AG04449 (cell line): ENCODE measurements around the gene PIP.
"Not testable (repeated sequence)": the region's sequence is repeated elsewhere in the genome, so short reads cannot be mapped to it uniquely, and the experiment has no call there.

Experiments used
- CTCF ChIA-PET: fragments of 350-600 bp; formaldehyde crosslinking; extraction: SDS; loops from one replicate; lab custom pipeline; 2021; ENCODE audit warnings: antibody characterized with exemption; lab: Yijun Ruan, JAX
- POLR2A ChIA-PET: fragments of 400-600, 350-600 bp; formaldehyde crosslinking; extraction: SDS; loops from one replicate; lab custom pipeline; 2020; ENCODE audit warnings: antibody characterized with exemption, inconsistent platforms; lab: Yijun Ruan, JAX
- DNase-seq: peaks from one replicate; pipeline ENCODE4 v3.0.0-alpha.2; 2010; ENCODE audit warnings: low read depth, low spot score
- H3K4me3 ChIP-seq: 2 replicates; pipeline ENCODE4 v1.5.1; 2011; ENCODE audit warnings: low read depth, mild to moderate bottlenecking, control low read depth, low read length
- CTCF ChIP-seq: IDR thresholded peaks from one replicate; pipeline ENCODE4 v1.5.1; 2011; ENCODE audit warnings: mild to moderate bottlenecking, moderate library complexity, low read length, control low read depth, inconsistent platforms; ENCODE audit not compliant: insufficient read depth; ENCODE audit errors: missing control alignments

The PIP gene

GRCh38 chr7:143131781-143132180 is at the start of gene PIP:
Gene PIP, plus strand, starts transcription at chr7:143132077. Its CDS starts 40 bp downstream, at chr7:143132117.
- CTCF ChIA-PET = interaction anchor here (1.0 kb wide), 1 partner anchor 13 kb away, joined by 4 read pairs; no protein-coding TSS in a partner anchor
- no peak within 1 kb of the TSS for H3K4me3 ChIP-seq
- POLR2A ChIA-PET = interaction anchor here (0.6 kb wide), 1 partner anchor 881 kb away, joined by 4 read pairs; no protein-coding TSS in a partner anchor
- TF ChIP-seq CTCF = no peak
- no peak for DNase-seq

- no peak overlapping the region for H3K4me3 ChIP-seq
- POLR2A ChIA-PET = no interaction called here
- no peak for DNase-seq
- no peak for TF ChIP-seq CTCF
- CTCF ChIA-PET = interaction anchor here (1.7 kb wide), 1 partner anchor 10 kb away, joined by 4 read pairs; no protein-coding TSS in a partner anchor
These were observed 46.8 kb upstream of the PIP start for GRCh38 chr7:143085109-143085508.

GRCh38 chr7:143085610-143086009 is 46.3 kb upstream of the PIP start:
- CTCF ChIA-PET, H3K4me3 ChIP-seq, POLR2A ChIA-PET, DNase-seq: not testable (repeated sequence)

- H3K4me3 ChIP-seq, CTCF ChIA-PET, DNase-seq, POLR2A ChIA-PET: not testable (repeated sequence)
These were observed 43.2 kb upstream of the PIP start for GRCh38 chr7:143088549-143089231.

GRCh38 chr7:143096146-143096545 is 35.7 kb upstream of the PIP start:
- POLR2A ChIA-PET = no interaction called here
- CTCF ChIA-PET = no interaction called here

GRCh38 chr7:143099579-143099978 is 32.3 kb upstream of the PIP start:
- DNase-seq, H3K4me3 ChIP-seq, POLR2A ChIA-PET: not testable (repeated sequence)
- CTCF ChIA-PET = interaction anchor here (1.4 kb wide), 1 partner anchor 23 kb away, joined by 3 read pairs; no protein-coding TSS in a partner anchor

More at GRCh38 chr7:143096146-143096545, 35.7 kb upstream of the PIP start:
- no peak for TF ChIP-seq CTCF
- H3K4me3 ChIP-seq = no peak overlapping the region
- no peak for DNase-seq

- no peak for DNase-seq
These were observed 27.1 kb upstream of the PIP start for GRCh38 chr7:143104759-143105158.

GRCh38 chr7:143108019-143108418 is 23.9 kb upstream of the PIP start:
- CTCF ChIA-PET, DNase-seq, POLR2A ChIA-PET, H3K4me3 ChIP-seq: not testable (repeated sequence)

More at GRCh38 chr7:143104759-143105158, 27.1 kb upstream of the PIP start:
- ChIA-PET CTCF (no interaction called here), POLR2A (no interaction called here)
- H3K4me3 ChIP-seq = no peak overlapping the region
- TF ChIP-seq CTCF = no peak
